MCF 10A (cell line): ENCODE measurements around the gene PHC1. TPM values are rescaled to one million over a fixed set of nuclear protein-coding genes. Genes with fewer than 3 reads are reported as not detected.

Experiments
- BruUV-seq: library from RNA; stranded (reverse); fragments of 400-500 nt; replicated peaks from 2 replicates; lab custom pipeline; 2021; lab: Mats Ljungman, UMichigan
- CTCF ChIA-PET: fragments of 300-600 bp; sonication (Branson Sonifier 250); formaldehyde crosslinking; extraction: SDS; loops from one replicate; lab custom pipeline; 2021; ENCODE audit warnings: antibody characterized with exemption, inconsistent platforms; lab: Yijun Ruan, JAX
- POLR2A ChIA-PET: fragments of 300-600, 350-650 bp; sonication (Branson Sonifier 250); formaldehyde crosslinking; extraction: SDS; loops from one replicate; lab custom pipeline; 2020; ENCODE audit warnings: antibody characterized with exemption, inconsistent platforms; lab: Yijun Ruan, JAX
- DNase-seq: peaks from one replicate; pipeline ENCODE4 v3.0.0-alpha.2; 2018; ENCODE audit not compliant: unreplicated experiment
- H3K27ac Mint-ChIP-seq: one replicate; pipeline ENCODE4 v1.8.0; 2022; ENCODE audit warnings: mild to moderate bottlenecking, low read depth, mixed read lengths; ENCODE audit not compliant: unreplicated experiment
- H3K27me3 Mint-ChIP-seq: one replicate; pipeline ENCODE4 v1.8.0; 2022; ENCODE audit warnings: mixed read lengths; ENCODE audit not compliant: insufficient read depth, unreplicated experiment
- H3K36me3 Mint-ChIP-seq: one replicate; pipeline ENCODE4 v1.8.0; 2022; ENCODE audit warnings: mild to moderate bottlenecking, moderate library complexity, mixed read lengths; ENCODE audit not compliant: insufficient read depth, unreplicated experiment
- H3K4me1 Mint-ChIP-seq: one replicate; pipeline ENCODE4 v1.8.0; 2022; ENCODE audit warnings: mixed read lengths; ENCODE audit not compliant: insufficient read depth, unreplicated experiment
- H3K4me3 Mint-ChIP-seq: one replicate; pipeline ENCODE4 v1.8.0; 2022; ENCODE audit warnings: mild to moderate bottlenecking, moderate library complexity, mixed read lengths; ENCODE audit not compliant: unreplicated experiment
- H3K9me3 Mint-ChIP-seq: one replicate; pipeline ENCODE4 v1.8.0; 2022; ENCODE audit warnings: mixed read lengths; ENCODE audit not compliant: unreplicated experiment
- intact Hi-C: fragments of 100-400 bp; cut with micrococcal nuclease; formaldehyde crosslinking; loops from 2 replicates; pipeline ENCODE4 v1.14.1; 2022
- total RNA-seq: library from RNA; stranded (reverse); gene quantifications from 2 replicates; pipeline ENCODE4 v1.2.3, GENCODE V29; 2022
- TF ChIP-seq, protein P1 (sequence below): fragments of 200-600 bp; IDR thresholded peaks from one replicate; pipeline ENCODE4 v1.8.0; 2022; ENCODE audit warnings: antibody characterized with exemption, mild to moderate bottlenecking; ENCODE audit not compliant: unreplicated experiment

PHC1 gene
- total RNA-seq, 1 experiment from 2014 or later: 23.0 TPM

DNA sequence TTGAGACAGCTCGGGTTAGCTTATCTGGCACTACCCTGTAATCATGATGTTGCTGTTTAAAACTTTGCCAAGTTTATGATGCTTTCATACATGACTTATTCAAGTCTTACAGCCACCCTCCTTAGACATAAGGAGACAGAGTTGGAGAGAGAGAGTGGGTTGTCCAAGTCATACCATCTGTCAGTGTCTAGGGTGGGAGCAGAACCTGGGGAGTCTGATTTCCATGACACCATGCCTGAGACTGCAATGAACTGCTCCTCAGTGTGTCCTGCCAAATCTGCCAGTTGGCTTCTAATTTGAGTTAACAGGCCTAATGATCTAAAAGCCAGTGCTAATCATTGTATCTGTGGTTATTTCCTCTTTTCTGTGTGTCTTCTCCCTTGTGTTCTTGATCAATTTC is 43.7 kb upstream of the PHC1 start:
- intact Hi-C loops: no loop called here
- CTCF ChIA-PET: interaction anchor here (2.2 kb wide), 1 partner anchor 11 kb away, joined by 16 read pairs; no protein-coding TSS in a partner anchor

DNA sequence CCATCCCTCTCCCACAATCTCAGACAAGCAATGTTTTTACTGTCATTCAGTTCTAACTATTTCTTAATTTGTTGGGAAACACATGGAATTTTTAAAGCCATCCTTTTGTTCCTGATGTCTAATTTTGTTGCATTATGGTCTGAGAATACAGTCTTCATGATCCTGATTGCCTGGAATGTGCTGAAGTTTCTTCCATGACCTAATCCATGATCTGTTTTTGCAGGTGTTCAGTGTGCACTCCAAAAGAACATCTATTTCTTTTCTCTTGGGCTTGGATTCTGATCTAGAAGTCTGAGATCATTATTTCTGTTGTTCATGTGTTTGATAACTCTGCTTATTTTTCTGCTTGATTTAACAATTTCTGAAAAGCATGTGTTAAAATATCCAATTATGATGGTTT is 43.2 kb upstream of the PHC1 start:
- Mint-ChIP-seq H3K9me3 (no peaks in the 10 kb centered on the region), H3K27me3 (no peaks in the 10 kb centered on the region), H3K4me1 (no peaks in the 10 kb centered on the region), H3K4me3 (no peak overlapping the region), H3K36me3 (no peaks in the 10 kb centered on the region), H3K27ac (no peak overlapping the region)
- intact Hi-C loops: no loop called here
- ChIA-PET CTCF (no interaction called here), POLR2A (no interaction called here)
- DNase-seq: no peak
- BruUV-seq: no TSS peak
- TF ChIP-seq, protein P1, sequence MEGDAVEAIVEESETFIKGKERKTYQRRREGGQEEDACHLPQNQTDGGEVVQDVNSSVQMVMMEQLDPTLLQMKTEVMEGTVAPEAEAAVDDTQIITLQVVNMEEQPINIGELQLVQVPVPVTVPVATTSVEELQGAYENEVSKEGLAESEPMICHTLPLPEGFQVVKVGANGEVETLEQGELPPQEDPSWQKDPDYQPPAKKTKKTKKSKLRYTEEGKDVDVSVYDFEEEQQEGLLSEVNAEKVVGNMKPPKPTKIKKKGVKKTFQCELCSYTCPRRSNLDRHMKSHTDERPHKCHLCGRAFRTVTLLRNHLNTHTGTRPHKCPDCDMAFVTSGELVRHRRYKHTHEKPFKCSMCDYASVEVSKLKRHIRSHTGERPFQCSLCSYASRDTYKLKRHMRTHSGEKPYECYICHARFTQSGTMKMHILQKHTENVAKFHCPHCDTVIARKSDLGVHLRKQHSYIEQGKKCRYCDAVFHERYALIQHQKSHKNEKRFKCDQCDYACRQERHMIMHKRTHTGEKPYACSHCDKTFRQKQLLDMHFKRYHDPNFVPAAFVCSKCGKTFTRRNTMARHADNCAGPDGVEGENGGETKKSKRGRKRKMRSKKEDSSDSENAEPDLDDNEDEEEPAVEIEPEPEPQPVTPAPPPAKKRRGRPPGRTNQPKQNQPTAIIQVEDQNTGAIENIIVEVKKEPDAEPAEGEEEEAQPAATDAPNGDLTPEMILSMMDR: no peak

More for the DNA sequence above, 43.7 kb upstream of the PHC1 start:
- TF ChIP-seq, protein P1: no peak
- POLR2A ChIA-PET: no interaction called here
- Mint-ChIP-seq H3K36me3 (no peaks in the 10 kb centered on the region), H3K27me3 (no peaks in the 10 kb centered on the region), H3K4me1 (no peaks in the 10 kb centered on the region), H3K4me3 (no peak overlapping the region), H3K27ac (no peak overlapping the region), H3K9me3 (no peaks in the 10 kb centered on the region)
- no peak for DNase-seq
- BruUV-seq: no TSS peak

DNA sequence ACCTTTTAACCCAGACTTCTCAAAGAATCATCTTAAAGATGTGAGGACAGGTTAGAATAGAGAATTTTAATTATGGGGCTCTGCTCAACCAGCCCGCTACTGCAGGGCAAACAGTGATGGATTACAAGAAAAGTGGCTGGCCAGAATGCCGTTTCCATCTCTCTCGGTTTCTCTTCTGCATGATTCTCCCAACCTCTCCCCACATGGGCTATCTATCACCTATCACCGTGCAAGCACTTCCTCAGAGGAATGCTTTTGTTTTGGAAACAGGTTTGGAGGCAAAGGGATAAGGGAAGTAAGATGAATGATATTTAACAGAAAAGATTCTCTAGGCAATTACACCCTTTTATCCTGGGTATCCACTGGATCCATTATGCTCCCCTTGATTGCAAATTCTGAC is 37.4 kb upstream of the PHC1 start:
- no peak overlapping the region for H3K4me3 Mint-ChIP-seq
- ChIA-PET POLR2A (no interaction called here), CTCF (no interaction called here)
- no peaks in the 10 kb centered on the region for H3K27me3 Mint-ChIP-seq
- no peak overlapping the region for H3K27ac Mint-ChIP-seq
- no peak for DNase-seq
- no peaks in the 10 kb centered on the region for H3K4me1 Mint-ChIP-seq
- H3K9me3 Mint-ChIP-seq: no peaks in the 10 kb centered on the region
- no peaks in the 10 kb centered on the region for H3K36me3 Mint-ChIP-seq
- intact Hi-C loops: loop anchor here (1.0 kb wide), 1 partner anchor 39 kb away; no protein-coding TSS in a partner anchor
- TF ChIP-seq, protein P1: no peak
- BruUV-seq: no TSS peak

DNA sequence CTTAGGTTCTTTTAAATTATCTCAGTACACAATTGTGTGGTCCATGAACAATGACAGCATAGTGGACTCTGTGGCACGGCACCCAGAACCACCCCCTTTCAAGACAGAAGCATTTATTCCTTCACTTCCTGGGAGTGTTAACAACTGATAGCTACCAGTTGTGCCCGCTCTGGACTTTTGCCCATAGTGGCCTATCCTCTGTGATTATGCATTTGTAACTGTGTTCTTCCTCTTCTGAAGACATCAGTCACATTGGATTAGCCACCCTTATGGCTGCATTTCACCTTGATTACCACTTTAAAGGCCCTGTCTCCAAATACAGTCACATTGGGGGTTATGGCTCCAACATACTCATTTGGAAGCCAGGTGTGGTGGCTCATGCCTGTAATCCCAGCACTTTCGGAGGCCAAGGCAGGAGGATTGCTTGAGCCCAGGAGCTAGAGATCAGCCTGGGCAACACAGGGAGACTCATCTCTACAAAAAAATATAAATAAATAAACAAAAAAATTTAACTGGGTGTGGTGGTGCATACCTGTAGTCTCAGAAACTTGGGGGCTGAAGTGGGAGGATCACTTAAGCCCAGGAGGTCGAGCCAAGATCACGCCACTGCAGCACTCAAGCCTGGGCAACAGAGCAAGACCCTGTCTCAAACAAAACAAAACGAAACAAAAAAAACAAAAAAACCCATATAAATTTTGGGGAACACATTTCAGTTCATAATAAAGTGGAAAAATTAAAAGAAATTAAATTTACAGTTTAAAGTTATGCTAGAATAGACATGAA is 27.6 kb upstream of the PHC1 start:
- Mint-ChIP-seq H3K4me3 (no peak overlapping the region), H3K36me3 (no peaks in the 10 kb centered on the region), H3K4me1 (peaks cover 6% of the 10 kb centered on the region), H3K27me3 (no peaks in the 10 kb centered on the region), H3K9me3 (no peaks in the 10 kb centered on the region), H3K27ac (no peak overlapping the region)
- BruUV-seq: no TSS peak
- DNase-seq: no peak
- ChIA-PET CTCF (interaction anchor here (0.6 to 1.7 kb wide), 8 partner anchors 9 to 1306 kb away, joined by 3 to 8 read pairs (median 4); no protein-coding TSS in a partner anchor), POLR2A (interaction anchor here (0.7 to 1.9 kb wide), 2 partner anchors 200 to 804 kb away, joined by 3 to 9 read pairs; no protein-coding TSS in a partner anchor)
- intact Hi-C loops: no loop called here
- TF ChIP-seq, protein P1: no peak
